Measurements from ENCODE around the gene RABGAP1L. TPM values are rescaled to one million over a fixed set of nuclear protein-coding genes. Genes with fewer than 3 reads are reported as not detected.
"Not testable (repeated sequence)": the region's sequence is repeated elsewhere in the genome, so short reads cannot be mapped to it uniquely, and the experiment has no call there.

RABGAP1L gene
- total RNA-seq, 6 donors from 2014 or later = 41.3 to 229 (median 85.3) TPM

GRCh38 chr1:174134003-174134659, 25.2 kb upstream of the RABGAP1L start:
- TF ChIP-seq POLR2AphosphoS5 (IDR thresholded peaks at IDR 0.05) = no peak
- TF ChIP-seq EP300 (IDR thresholded peaks at IDR 0.05) = no peak
- TF ChIP-seq POLR2A (IDR thresholded peaks at IDR 0.05) = no peak
- no peak for TF ChIP-seq CTCF (IDR thresholded peaks at IDR 0.05)
- no peaks in the 10 kb centered on the region for H3K36me3 ChIP-seq
- no peaks in the 10 kb centered on the region for H3K27me3 ChIP-seq
- no peaks in the 10 kb centered on the region for H3K4me1 ChIP-seq
- H3K9me3 ChIP-seq = no peaks in the 10 kb centered on the region
- DNase-seq (no peak), ATAC-seq (ENCODE audit: low FRiP score in 2 of 2) (no peak)
- H3K27ac ChIP-seq = no peak overlapping the region
- H3K4me3 ChIP-seq = no peak overlapping the region
- 85 to 96% methylated on average over 3 of the region's 3 CpGs for WGBS, 2 donors

GRCh38 chr1:174135211-174135610, 24.1 kb upstream of the RABGAP1L start:
- TF ChIP-seq EP300 (IDR thresholded peaks at IDR 0.05) (no peak), CTCF (IDR thresholded peaks at IDR 0.05) (no peak), POLR2A (IDR thresholded peaks at IDR 0.05) (no peak)
- H3K9me3 ChIP-seq = no peaks in the 10 kb centered on the region
- no peak overlapping the region for H3K27ac ChIP-seq
- H3K4me1 ChIP-seq = no peaks in the 10 kb centered on the region
- ATAC-seq (ENCODE audit: low FRiP score in 2 of 2) (no peak), DNase-seq (no peak)
- H3K27me3 ChIP-seq = no peaks in the 10 kb centered on the region
- H3K4me3 ChIP-seq = no peak overlapping the region
- H3K36me3 ChIP-seq = no peaks in the 10 kb centered on the region
- 45 to 94% methylated on average over 2 of the region's 2 CpGs for WGBS, 2 donors

DNA sequence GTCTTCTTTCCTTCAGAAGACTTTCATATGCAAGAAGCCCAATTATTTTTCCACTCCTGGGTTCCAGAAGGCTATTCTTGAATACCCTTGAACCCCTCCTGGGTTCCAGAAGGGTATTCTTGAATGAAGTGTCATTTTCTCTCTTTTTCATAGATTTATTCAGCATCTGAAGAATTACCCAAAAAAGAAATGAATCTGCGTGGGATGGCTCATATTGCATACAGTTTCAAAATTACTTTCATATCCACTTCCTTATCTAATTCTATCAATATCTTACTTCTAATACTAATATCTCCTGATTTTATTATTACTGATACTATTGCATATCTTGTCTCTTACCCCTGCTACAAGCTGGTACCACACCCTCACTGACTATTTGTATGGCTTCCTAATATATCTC, 22.6 kb upstream of the RABGAP1L start:
- TF ChIP-seq CTCF (IDR thresholded peaks at IDR 0.05) = no peak
- H3K27me3 ChIP-seq = no peaks in the 10 kb centered on the region
- no peaks in the 10 kb centered on the region for H3K36me3 ChIP-seq
- no peak overlapping the region for H3K4me3 ChIP-seq
- H3K9me3 ChIP-seq = no peaks in the 10 kb centered on the region
- ATAC-seq (ENCODE audit: low FRiP score in 2 of 2) (no peak), DNase-seq (no peak)
- 77 to 93% methylated on average over 1 of the region's 1 CpG for WGBS, 2 donors
- no peak overlapping the region for H3K27ac ChIP-seq
- H3K4me1 ChIP-seq = no peaks in the 10 kb centered on the region

DNA sequence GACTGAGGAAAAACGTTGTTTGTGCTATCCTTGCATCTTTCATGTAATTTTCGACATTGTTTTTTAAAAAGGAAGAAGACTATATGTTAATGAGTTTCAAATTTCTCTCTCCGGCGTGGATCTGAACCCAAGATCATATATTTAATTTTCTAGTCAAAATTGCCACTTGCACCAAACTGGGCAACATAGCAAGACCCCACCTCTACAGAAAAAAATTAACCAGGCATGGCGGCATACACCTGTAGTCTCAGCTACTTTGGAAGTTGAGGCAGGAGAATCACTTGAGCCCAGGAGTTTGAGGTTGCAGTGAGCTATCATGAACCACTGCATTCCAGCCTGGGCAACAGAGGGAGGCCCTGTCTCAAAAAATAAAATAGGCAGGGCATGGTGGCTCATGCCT, 16.5 kb upstream of the RABGAP1L start:
- TF ChIP-seq POLR2AphosphoS5 (IDR thresholded peaks at IDR 0.05) (no peak), EP300 (IDR thresholded peaks at IDR 0.05) (no peak), POLR2A (IDR thresholded peaks at IDR 0.05) (no peak), CTCF (IDR thresholded peaks at IDR 0.05) (no peak)
- ATAC-seq (ENCODE audit: low FRiP score in 2 of 2) = no peak
- Histone ChIP-seq H3K9me3 (no peaks in the 10 kb centered on the region), H3K4me1 (peaks cover 0 to 5% (median 0%) of the 10 kb centered on the region in 4 donors), H3K4me3 (no peak overlapping the region), H3K27ac (no peak overlapping the region), H3K27me3 (no peaks in the 10 kb centered on the region), H3K36me3 (no peaks in the 10 kb centered on the region)
- 90 to 94% methylated on average over 5 of the region's 5 CpGs for WGBS, 2 donors
- no peak for DNase-seq

DNA sequence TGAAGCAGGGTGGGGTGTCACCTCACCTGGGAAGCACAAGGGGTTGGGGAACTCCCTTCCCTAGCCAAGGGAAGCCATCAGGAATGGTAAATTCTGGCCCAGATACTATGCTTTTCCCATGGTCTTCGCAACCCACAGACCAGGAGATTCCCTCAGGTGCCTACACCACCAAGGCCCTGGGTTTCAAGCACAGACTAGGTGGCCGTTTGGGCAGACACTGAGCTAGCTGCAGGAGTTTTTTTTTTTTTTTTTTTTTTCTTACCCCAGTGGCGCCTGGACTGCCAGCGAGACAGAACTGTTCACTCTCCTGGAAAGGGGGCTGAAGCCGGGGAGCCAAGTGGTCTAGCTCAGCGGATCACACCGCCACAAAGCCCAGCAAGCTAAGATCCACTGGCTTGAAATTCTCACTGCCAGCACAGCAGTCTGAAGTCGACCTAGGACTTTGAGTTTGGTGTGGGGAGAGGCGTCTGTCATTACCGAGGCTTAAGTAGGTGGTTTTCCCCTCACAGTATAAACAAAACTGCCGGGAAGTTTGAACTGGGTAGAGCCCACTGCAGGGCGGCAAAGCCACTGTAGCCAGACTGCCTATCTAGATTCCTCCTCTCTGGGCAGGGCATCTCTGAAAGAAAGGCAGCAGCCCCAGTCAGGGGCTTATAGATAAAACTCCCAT, 15.5 kb upstream of the RABGAP1L start:
- H3K9me3 ChIP-seq; H3K27ac ChIP-seq; ATAC-seq (ENCODE audit: low FRiP score in 2 of 2); H3K4me3 ChIP-seq; H3K27me3 ChIP-seq; H3K36me3 ChIP-seq; H3K4me1 ChIP-seq: not testable (repeated sequence)
- peak in 1 of 2 donors; percentile 42 for DNase-seq
- 53 to 83% methylated on average over 11 to 12 of the region's 12 CpGs for WGBS, 2 donors

- WGBS, 2 donors = 60 to 71% methylated on average over 1 to 3 of the region's 3 CpGs
- H3K9me3 ChIP-seq; H3K36me3 ChIP-seq; H3K27me3 ChIP-seq; H3K27ac ChIP-seq; H3K4me3 ChIP-seq; H3K4me1 ChIP-seq; DNase-seq; ATAC-seq (ENCODE audit: low FRiP score in 2 of 2): not testable (repeated sequence)
Measured at GRCh38 chr1:174144397-174144783, 14.9 kb upstream of the RABGAP1L start.
